Stomach (tissue), 9 donors: Measurements from ENCODE around the gene SNX6. TPM values are rescaled to one million over a fixed set of nuclear protein-coding genes. Genes with fewer than 3 reads are reported as not detected.
"Not testable (repeated sequence)": the region's sequence is repeated elsewhere in the genome, so short reads cannot be mapped to it uniquely, and the experiment has no call there.

Experiments used
- DNase-seq, 2 donors: peaks; one replicate each; pipeline versions ENCODE4 v3.0.0 to v3.0.0-alpha.2; 2013 to 2019
- H3K27ac ChIP-seq, 5 donors: fragments of 200-600 bp in 4 of 5; sonication (generic) in 4 of 5; one replicate each; pipeline ENCODE4 v1.5.1; 2013 to 2019; ENCODE audit warnings: mild to moderate bottlenecking in 1 of 5, moderate library complexity in 1 of 5
- H3K27me3 ChIP-seq, 3 donors: fragments of 200-600 bp; sonication (generic); one replicate each; pipeline ENCODE4 v1.5.1; 2017 to 2019; ENCODE audit warnings: mixed run types in 1 of 3
- H3K36me3 ChIP-seq, 4 donors: fragments of 200-600 bp; sonication (generic); 1 replicate in 3 of 4; 2 replicates in 1 of 4; pipeline ENCODE4 v1.5.1; 2016 to 2019
- H3K4me1 ChIP-seq, 4 donors: fragments of 200-600 bp; sonication (generic); one replicate each; pipeline ENCODE4 v1.5.1; 2016 to 2019
- H3K4me3 ChIP-seq, 4 donors: fragments of 200-600 bp; sonication (generic) in 3 of 4; one replicate each; pipeline ENCODE4 v1.5.1; 2016 to 2019; ENCODE audit warnings: mild to moderate bottlenecking in 1 of 4
- H3K9me3 ChIP-seq, 4 donors: fragments of 200-600 bp; sonication (generic); one replicate each; pipeline ENCODE4 v1.5.1; 2016 to 2019
- EP300 ChIP-seq: sonication (generic); formaldehyde crosslinking; IDR thresholded peaks from one replicate; pipeline ENCODE4 v1.6.1; 2017; ENCODE audit warnings: antibody characterized with exemption
- POLR2A ChIP-seq, 4 donors: fragments of 450-650 bp; IDR thresholded peaks; one replicate each; pipeline ENCODE4 v1.6.1; 2016; ENCODE audit warnings: antibody characterized with exemption in 4 of 4, control low read depth in 2 of 4, mild to moderate bottlenecking in 1 of 4, moderate library complexity in 1 of 4
- POLR2AphosphoS5 ChIP-seq, 3 donors: sonication (generic); formaldehyde crosslinking; IDR thresholded peaks; one replicate each; pipeline ENCODE4 v1.6.1; 2016; ENCODE audit warnings: antibody characterized with exemption in 3 of 3
- WGBS, 5 donors: extraction: QIAGEN DNeasy Blood & Tissue Kit in 3 of 5; methylation state at CpG; one replicate each; pipeline versions ENCODE4 v1.1.5 to v1.1.7; 2013 to 2018; 5-methylcytosine and 5-hydroxymethylcytosine counted together
- intact Hi-C: fragments of 100-400 bp; cut with DNase I; formaldehyde crosslinking; loops from one replicate; pipeline ENCODE4 v1.15.1; 2023; ENCODE audit warnings: low total_unique reads
- polyA plus RNA-seq, 3 donors: library from polyadenylated mRNA; stranded (reverse); fragments of 200-250 nt; gene quantifications; one replicate each; pipeline ENCODE4 v1.2.3, GENCODE V29; 2013
- total RNA-seq, 5 donors: library from RNA; depleted of rRNA; stranded (reverse); fragments of >200 nt; gene quantifications; one replicate each; pipeline versions ENCODE4 v1.1.0 to v1.2.3, GENCODE V29; 2014 to 2016
- TF ChIP-seq, protein P1 (sequence below), 7 experiments: fragments of 450-650 bp in 4 of 7; fragments of 200-600 bp in 3 of 7; sonication (generic) in 3 of 7; IDR thresholded peaks; one replicate each; pipeline ENCODE4 v1.5.1; 2016 to 2019; ENCODE audit warnings: antibody characterized with exemption in 7 of 7, control low read depth in 2 of 7, mild to moderate bottlenecking in 1 of 7
- donor health status: healthy with polysubstance abuse.
- donor health status: Bipolar disorder and iron deficiency.
- donor health status: healthy.

The SNX6 gene
- total and polyA plus RNA-seq, 8 donors, result 23.7 to 124 (median 45.2) TPM

DNA sequence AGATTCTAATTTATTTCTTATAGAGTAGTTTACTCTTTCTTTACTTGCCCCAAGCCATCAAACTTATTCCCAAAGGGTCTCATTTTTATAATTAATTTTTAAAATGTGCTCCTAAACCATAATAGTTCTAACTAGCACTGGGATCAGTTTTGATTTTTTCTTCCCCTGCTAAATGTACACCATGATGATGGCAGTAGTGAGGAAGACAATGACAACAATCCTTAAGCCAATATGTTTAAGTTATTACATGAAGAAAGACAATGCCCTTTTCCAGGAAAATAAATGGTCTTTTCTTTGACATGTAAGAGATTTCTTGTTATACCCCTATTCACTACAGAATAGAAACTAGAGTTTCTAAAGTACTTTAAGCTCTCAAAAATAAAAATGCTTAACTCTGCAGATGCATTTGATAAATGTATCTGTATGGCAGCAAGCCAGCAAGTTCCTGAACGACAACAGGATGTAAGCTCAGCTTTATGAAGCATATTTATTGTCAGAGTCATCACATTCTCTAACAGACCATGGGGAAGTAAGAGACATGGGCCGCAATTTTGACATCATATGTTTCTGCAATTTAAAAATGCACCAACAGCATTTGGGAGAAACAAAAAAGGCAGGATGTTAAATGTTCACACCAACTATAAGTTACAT is 36.0 kb upstream of the SNX6 start:
- peak in 1 of 2 donors; percentile 73 for DNase-seq
- H3K36me3 ChIP-seq, result no peaks in the 10 kb centered on the region
- TF ChIP-seq POLR2AphosphoS5 (IDR thresholded peaks at IDR 0.05), result no peak
- no peak for TF ChIP-seq EP300
- no peak for TF ChIP-seq POLR2A (IDR thresholded peaks at IDR 0.05)
- TF ChIP-seq, protein P1, sequence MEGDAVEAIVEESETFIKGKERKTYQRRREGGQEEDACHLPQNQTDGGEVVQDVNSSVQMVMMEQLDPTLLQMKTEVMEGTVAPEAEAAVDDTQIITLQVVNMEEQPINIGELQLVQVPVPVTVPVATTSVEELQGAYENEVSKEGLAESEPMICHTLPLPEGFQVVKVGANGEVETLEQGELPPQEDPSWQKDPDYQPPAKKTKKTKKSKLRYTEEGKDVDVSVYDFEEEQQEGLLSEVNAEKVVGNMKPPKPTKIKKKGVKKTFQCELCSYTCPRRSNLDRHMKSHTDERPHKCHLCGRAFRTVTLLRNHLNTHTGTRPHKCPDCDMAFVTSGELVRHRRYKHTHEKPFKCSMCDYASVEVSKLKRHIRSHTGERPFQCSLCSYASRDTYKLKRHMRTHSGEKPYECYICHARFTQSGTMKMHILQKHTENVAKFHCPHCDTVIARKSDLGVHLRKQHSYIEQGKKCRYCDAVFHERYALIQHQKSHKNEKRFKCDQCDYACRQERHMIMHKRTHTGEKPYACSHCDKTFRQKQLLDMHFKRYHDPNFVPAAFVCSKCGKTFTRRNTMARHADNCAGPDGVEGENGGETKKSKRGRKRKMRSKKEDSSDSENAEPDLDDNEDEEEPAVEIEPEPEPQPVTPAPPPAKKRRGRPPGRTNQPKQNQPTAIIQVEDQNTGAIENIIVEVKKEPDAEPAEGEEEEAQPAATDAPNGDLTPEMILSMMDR (IDR thresholded peaks at IDR 0.05), result no peak
- 32 to 45% (median 38%) methylated on average over 2 of the region's 2 CpGs for WGBS, 5 donors
- H3K27ac ChIP-seq, result peak overlapping the region in 1 of 5 donors; percentile 16
- H3K4me3 ChIP-seq, result no peak overlapping the region
- no peaks in the 10 kb centered on the region for H3K27me3 ChIP-seq
- no peaks in the 10 kb centered on the region for H3K4me1 ChIP-seq
- intact Hi-C loops, result no loop called here
- H3K9me3 ChIP-seq, result peaks cover 0 to 7% (median 0%) of the 10 kb centered on the region in 4 donors

DNA sequence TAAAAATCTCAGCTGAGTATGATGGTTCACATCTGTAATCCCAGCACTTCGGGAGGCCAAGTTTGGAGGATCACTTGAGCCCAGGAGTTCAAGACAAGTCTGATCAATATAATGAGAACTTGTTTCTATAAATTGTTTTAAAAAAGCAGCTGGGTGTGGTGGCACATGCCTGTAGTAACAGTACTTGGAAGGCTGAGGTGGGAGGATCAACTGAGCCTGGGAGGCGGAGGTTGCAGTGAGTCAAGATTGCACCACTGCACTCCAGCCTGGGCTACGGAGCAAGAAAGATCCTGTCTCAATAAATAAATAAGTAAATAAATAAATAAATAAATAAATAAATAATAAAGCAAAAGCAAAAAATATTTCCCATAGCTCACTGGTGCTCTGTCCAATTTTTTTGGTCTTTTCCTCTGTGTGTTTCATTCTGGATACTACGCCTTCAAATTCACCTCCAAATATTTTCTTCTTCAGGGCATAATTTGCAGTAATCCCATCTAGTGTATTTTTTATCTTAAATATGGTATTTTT is 32.7 kb upstream of the SNX6 start:
- TF ChIP-seq, protein P1 (IDR thresholded peaks at IDR 0.05), result no peak
- TF ChIP-seq EP300 (no peak), POLR2AphosphoS5 (IDR thresholded peaks at IDR 0.05) (no peak), POLR2A (IDR thresholded peaks at IDR 0.05) (no peak)
- no peak for DNase-seq
- 87 to 97% (median 89%) methylated on average over 4 of the region's 4 CpGs for WGBS, 5 donors
- no peaks in the 10 kb centered on the region for H3K36me3 ChIP-seq
- H3K27ac ChIP-seq, result no peak overlapping the region
- H3K27me3 ChIP-seq, result no peaks in the 10 kb centered on the region
- H3K9me3 ChIP-seq, result peaks cover 0 to 7% (median 0%) of the 10 kb centered on the region in 4 donors
- intact Hi-C loops, result no loop called here
- no peak overlapping the region for H3K4me3 ChIP-seq
- H3K4me1 ChIP-seq, result no peaks in the 10 kb centered on the region

DNA sequence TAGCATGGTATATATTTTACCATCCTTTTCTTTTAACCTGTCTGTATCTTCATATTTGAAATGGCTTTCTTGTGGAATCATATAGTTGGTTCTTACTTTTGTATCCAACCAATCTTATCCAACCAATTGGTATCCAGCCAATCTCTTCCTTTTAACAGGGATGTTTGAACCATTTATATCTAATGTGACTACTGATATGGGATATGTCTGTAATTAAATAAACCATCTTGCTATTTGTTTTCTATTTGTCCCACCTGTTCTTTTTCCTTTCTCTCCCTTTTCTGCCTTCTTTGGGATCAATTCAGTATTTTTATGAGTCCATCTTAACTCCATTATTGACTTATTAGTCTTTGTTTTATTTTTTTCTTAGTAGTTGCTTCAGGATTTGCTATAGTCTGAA is 30.8 kb upstream of the SNX6 start:
- H3K9me3 ChIP-seq, result peaks cover 0 to 7% (median 0%) of the 10 kb centered on the region in 4 donors
- TF ChIP-seq, protein P1 (IDR thresholded peaks at IDR 0.05), result no peak
- TF ChIP-seq EP300 (no peak), POLR2A (IDR thresholded peaks at IDR 0.05) (no peak), POLR2AphosphoS5 (IDR thresholded peaks at IDR 0.05) (no peak)
- no peaks in the 10 kb centered on the region for H3K36me3 ChIP-seq
- intact Hi-C loops, result no loop called here
- H3K27ac ChIP-seq, result no peak overlapping the region
- H3K27me3 ChIP-seq, result no peaks in the 10 kb centered on the region
- no peak for DNase-seq
- H3K4me3 ChIP-seq, result no peak overlapping the region
- no peaks in the 10 kb centered on the region for H3K4me1 ChIP-seq

DNA sequence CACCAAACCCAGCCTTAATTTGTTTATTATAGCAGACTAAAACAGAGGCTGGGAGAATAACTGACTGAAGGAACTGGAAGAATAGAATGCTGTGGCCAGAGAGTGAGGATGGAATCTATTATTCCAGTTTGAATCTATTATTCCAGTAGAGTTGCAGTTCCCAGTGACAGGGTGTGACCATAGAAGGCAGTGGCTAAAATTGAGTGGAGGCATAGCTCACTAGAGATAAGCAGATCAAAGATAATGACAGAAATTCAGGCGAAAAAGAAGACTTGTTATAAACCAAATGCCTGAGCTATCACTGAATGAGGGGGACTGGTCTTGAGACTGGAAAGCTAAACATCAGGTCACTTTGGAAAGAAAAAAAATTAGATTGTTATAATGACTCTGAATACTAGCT is 26.0 kb upstream of the SNX6 start:
- intact Hi-C loops, result no loop called here
- H3K4me3 ChIP-seq, result no peak overlapping the region
- no peaks in the 10 kb centered on the region for H3K27me3 ChIP-seq
- DNase-seq, result no peak
- no peak for TF ChIP-seq EP300
- TF ChIP-seq, protein P1 (IDR thresholded peaks at IDR 0.05), result no peak
- TF ChIP-seq POLR2A (IDR thresholded peaks at IDR 0.05), result no peak
- TF ChIP-seq POLR2AphosphoS5 (IDR thresholded peaks at IDR 0.05), result no peak
- H3K9me3 ChIP-seq, result peaks cover 0 to under 1% (median 0%) of the 10 kb centered on the region in 4 donors
- H3K36me3 ChIP-seq, result no peaks in the 10 kb centered on the region
- no peaks in the 10 kb centered on the region for H3K4me1 ChIP-seq
- 22 to 55% (median 37%) methylated on average over 1 of the region's 1 CpG for WGBS, 5 donors
- H3K27ac ChIP-seq, result no peak overlapping the region

DNA sequence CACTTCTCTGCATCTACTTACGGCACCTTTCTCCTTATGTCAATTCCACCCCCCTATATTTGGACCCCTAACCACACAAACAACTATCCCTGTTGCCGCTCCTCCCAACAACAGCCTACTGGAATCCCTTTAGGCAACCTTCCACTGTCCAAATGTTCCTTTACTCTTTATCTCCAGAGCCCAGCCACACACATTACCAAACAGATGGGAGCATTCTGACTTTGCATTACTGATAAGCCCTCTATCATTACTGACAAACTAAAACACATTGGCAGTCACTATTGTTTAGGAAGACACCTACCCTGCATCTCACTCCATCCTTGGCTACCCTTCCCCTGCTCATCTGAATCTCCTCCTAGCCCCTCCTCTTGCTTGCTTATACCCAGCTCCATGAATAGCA is 23.1 kb upstream of the SNX6 start:
- not testable (repeated sequence) for H3K27ac ChIP-seq, DNase-seq
- 81 to 90% (median 85%) methylated on average over 2 of the region's 2 CpGs for WGBS, 5 donors

DNA sequence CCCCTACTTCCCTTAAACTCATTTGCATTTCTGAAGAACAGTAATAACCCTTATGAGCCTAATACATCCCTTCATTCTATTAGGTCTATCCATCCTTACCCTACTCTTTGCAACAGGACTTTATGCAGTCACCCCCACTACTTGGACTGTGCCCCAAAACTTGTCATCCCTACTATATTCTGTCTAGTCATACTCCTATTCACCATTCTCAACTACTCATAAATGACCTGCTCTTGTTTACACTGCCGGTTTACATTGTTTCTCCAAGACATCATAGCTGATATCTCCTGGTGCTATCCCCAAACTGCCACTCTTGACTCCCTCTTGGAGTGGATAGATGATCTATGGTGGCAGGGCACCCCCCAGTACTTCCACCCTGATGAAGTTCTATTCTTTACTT is 22.4 kb upstream of the SNX6 start:
- H3K27me3 ChIP-seq, DNase-seq, H3K4me1 ChIP-seq, H3K36me3 ChIP-seq, intact Hi-C loops, H3K4me3 ChIP-seq, H3K27ac ChIP-seq, H3K9me3 ChIP-seq: not testable (repeated sequence)
- 79 to 90% (median 87%) methylated on average over 1 of the region's 1 CpG for WGBS, 5 donors

More for the DNA sequence above, 23.1 kb upstream of the SNX6 start:
- intact Hi-C loops, H3K36me3 ChIP-seq, H3K9me3 ChIP-seq, H3K4me3 ChIP-seq, H3K4me1 ChIP-seq, H3K27me3 ChIP-seq: not testable (repeated sequence)
